ENCODE results near the gene PCYT2.

The PCYT2 gene

GRCh38 chr17:81870131-81870980, 40.8 kb downstream of the PCYT2 start:
- peak in 1 of 2 experiments; percentile 58 for DNase-seq (ENCODE audit: low read depth in 1 of 2, low spot score in 1 of 2)
- TF ChIP-seq JUND (IDR thresholded peaks at IDR 0.05; ENCODE audit: low read depth) = no peak
- in situ Hi-C loops (cut with HindIII; ENCODE audit: low pct_unique_long_range_greater_than_20kb, low sequenced_read_pairs) = no loop called here

- no peak for TF ChIP-seq JUND (IDR thresholded peaks at IDR 0.05; ENCODE audit: low read depth)
- DNase-seq (ENCODE audit: low read depth in 1 of 2, low spot score in 1 of 2) = peak in 1 of 2 experiments; percentile 55
- in situ Hi-C loops (cut with HindIII; ENCODE audit: low pct_unique_long_range_greater_than_20kb, low sequenced_read_pairs) = no loop called here
These were observed 41.7 kb downstream of the PCYT2 start for GRCh38 chr17:81869221-81870130.

- in situ Hi-C loops (cut with HindIII; ENCODE audit: low pct_unique_long_range_greater_than_20kb, low sequenced_read_pairs) = no loop called here
- no peak for TF ChIP-seq JUND (IDR thresholded peaks at IDR 0.05; ENCODE audit: low read depth)
- peak; percentile 69 to 93 for DNase-seq (ENCODE audit: low read depth in 1 of 2, low spot score in 1 of 2)
These were observed 42.5 kb downstream of the PCYT2 start for GRCh38 chr17:81868674-81869220.

GRCh38 chr17:81867991-81868673, 43.1 kb downstream of the PCYT2 start:
- DNase-seq (ENCODE audit: low read depth in 1 of 2, low spot score in 1 of 2) = peak; percentile 38 to 68
- TF ChIP-seq JUND (IDR thresholded peaks at IDR 0.05; ENCODE audit: low read depth) = no peak
- in situ Hi-C loops (cut with HindIII; ENCODE audit: low pct_unique_long_range_greater_than_20kb, low sequenced_read_pairs) = no loop called here

- peak; percentile 68 to 89 for DNase-seq (ENCODE audit: low read depth in 1 of 2, low spot score in 1 of 2)
- in situ Hi-C loops (cut with HindIII; ENCODE audit: low pct_unique_long_range_greater_than_20kb, low sequenced_read_pairs) = no loop called here
- TF ChIP-seq JUND (IDR thresholded peaks at IDR 0.05; ENCODE audit: low read depth) = peak; percentile 66
These were observed 43.8 kb downstream of the PCYT2 start for GRCh38 chr17:81867170-81867990.

GRCh38 chr17:81866440-81867169, 44.6 kb downstream of the PCYT2 start:
- no peak; the same call in 1 of the 2 replicates for TF ChIP-seq JUND (IDR thresholded peaks at IDR 0.05; ENCODE audit: low read depth)
- in situ Hi-C loops (cut with HindIII; ENCODE audit: low pct_unique_long_range_greater_than_20kb, low sequenced_read_pairs) = no loop called here
- DNase-seq (ENCODE audit: low read depth in 1 of 2, low spot score in 1 of 2) = no peak

GRCh38 chr17:81865733-81866439, 45.3 kb downstream of the PCYT2 start:
- no peak for TF ChIP-seq JUND (IDR thresholded peaks at IDR 0.05; ENCODE audit: low read depth)
- peak in 1 of 2 experiments; percentile 49 for DNase-seq (ENCODE audit: low read depth in 1 of 2, low spot score in 1 of 2)
- in situ Hi-C loops (cut with HindIII; ENCODE audit: low pct_unique_long_range_greater_than_20kb, low sequenced_read_pairs) = no loop called here

GRCh38 chr17:81865358-81865732, 45.9 kb downstream of the PCYT2 start:
- in situ Hi-C loops (cut with HindIII; ENCODE audit: low pct_unique_long_range_greater_than_20kb, low sequenced_read_pairs) = no loop called here
- TF ChIP-seq JUND (IDR thresholded peaks at IDR 0.05; ENCODE audit: low read depth) = no peak
- no peak for DNase-seq (ENCODE audit: low read depth in 1 of 2, low spot score in 1 of 2)

- in situ Hi-C loops (cut with HindIII; ENCODE audit: low pct_unique_long_range_greater_than_20kb, low sequenced_read_pairs) = no loop called here
- peak in 1 of 2 experiments; percentile 59 for DNase-seq (ENCODE audit: low read depth in 1 of 2, low spot score in 1 of 2)
These were observed 47.1 kb downstream of the PCYT2 start for GRCh38 chr17:81863833-81864768.

More at GRCh38 chr17:81863833-81864768, 47.1 kb downstream of the PCYT2 start:
- TF ChIP-seq JUND (IDR thresholded peaks at IDR 0.05; ENCODE audit: low read depth) = no peak
